GM12891 (cell line): ENCODE data around the gene SNCB.

Experiments used
- POLR2AphosphoS5 ChIP-seq: IDR thresholded peaks from 2 replicates; pipeline ENCODE4 v1.6.1; 2011; ENCODE audit warnings: low read depth, low read length, control low read depth
- POU2F2 ChIP-seq: IDR thresholded peaks from 2 replicates; pipeline ENCODE4 v1.6.1; 2011; ENCODE audit warnings: low read depth, mild to moderate bottlenecking, control low read depth, low read length, moderate library complexity

GRCh38 chr5:176647030-176647842, 16.9 kb upstream of the SNCB start, which contains the start of gene TSPAN17:
- TF ChIP-seq POU2F2 (peak; percentile 80), POLR2AphosphoS5 (peak; percentile 92)
